Midbrain (tissue), 1 donor: ENCODE data around the gene DCAF4.
A peak's percentile ranks its signal among the peaks of the same experiment; 100 is the strongest.
"Not testable (repeated sequence)": the region's sequence is repeated elsewhere in the genome, so short reads cannot be mapped to it uniquely, and the experiment has no call there.

ENCODE experiments used
- DNase-seq: peaks from one replicate; lab custom pipeline; 2025; lab: John Stamatoyannopoulos, UW

DCAF4 gene

DNA sequence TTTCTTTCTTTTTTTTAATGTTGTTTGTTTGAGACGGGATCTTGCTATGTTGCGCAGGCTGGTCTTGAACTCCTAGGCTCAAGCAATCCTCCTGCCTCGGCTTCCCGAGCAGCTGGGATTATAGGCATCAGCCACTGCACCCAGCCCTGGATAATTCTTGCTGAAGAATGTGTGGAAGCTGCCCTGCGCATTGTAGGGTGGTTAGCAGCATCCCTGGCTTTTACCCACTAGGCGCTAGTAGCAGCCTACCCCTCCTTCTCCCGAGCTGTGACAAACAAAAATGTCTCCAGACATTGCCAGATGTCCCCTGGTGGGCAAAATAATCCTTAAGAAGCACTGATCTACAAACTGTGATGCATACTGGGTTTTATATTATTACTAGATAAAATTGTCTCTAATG, 6.6 kb downstream of the DCAF4 start:
- DNase-seq = no peak

DNA sequence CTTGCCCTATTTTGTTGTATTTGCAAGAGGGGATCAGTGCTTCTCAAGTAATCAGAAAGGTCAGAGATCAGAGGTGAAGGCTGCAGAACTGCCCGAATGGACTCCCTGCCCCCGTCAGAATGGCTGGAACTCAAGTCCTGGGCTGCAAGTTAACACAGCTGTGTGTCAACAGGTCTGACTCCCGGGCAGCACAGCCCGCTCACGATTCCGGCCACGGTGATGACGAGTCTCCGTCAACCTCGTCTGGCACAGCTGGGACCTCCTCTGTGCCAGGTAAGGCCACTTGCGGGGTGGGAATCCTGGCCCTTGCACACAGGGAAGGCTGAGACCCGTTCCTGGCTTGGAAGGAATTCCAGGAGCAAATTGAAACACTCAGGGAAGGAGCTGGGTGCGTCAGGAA, 13.4 kb downstream of the DCAF4 start:
- no peak for DNase-seq

DNA sequence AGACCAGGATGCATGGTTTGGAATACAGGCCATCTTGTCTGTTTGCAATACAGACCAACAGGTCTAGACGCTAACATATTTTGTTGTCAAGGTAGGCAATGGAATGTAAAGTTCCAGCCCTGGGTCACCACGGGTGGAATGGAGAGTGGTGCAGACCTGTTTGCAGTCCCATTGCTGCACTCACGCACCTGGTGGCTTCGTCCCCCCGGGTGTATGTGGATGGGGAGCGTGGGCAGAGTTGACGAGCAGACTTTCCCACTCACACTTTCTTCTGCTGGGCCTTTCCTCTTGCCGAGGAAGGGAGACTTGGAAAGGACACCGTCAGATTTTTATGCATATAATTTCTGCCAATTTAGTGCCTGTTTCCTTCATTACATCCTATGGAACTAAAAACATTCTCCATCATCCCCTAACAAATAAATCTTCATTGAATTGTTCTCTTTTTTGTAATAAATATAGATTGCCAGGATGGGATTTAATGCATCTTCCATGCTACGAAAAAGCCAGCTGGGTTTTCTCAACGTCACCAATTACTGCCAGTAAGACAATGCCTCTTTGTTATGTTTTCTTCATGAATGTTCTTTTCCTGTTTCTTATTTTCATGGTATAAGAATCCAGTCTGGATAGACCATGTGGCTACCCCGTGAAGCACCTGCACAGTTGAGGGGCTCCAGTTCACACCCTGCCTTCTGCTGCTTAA, 15.2 kb downstream of the DCAF4 start:
- peak; percentile 12 for DNase-seq

DNA sequence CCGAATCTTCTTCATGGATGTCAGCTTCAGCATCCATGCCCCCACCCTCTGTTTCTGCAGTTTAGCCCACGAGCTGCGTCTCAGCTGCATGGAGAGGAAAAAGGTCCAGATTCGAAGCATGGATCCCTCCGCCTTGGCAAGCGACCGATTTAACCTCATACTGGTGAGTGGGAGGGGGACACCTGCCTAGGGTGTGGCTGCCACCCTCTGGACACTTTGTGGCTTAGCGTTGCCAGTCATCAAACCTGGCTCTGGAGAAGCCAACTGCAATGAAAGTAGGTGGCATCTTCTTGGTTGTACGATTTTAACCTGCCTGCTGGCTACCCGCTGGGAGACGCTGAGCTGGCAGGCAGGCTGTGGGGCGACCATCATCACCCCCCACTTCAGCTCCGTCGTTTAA, 16.7 kb downstream of the DCAF4 start:
- DNase-seq = no peak

DNA sequence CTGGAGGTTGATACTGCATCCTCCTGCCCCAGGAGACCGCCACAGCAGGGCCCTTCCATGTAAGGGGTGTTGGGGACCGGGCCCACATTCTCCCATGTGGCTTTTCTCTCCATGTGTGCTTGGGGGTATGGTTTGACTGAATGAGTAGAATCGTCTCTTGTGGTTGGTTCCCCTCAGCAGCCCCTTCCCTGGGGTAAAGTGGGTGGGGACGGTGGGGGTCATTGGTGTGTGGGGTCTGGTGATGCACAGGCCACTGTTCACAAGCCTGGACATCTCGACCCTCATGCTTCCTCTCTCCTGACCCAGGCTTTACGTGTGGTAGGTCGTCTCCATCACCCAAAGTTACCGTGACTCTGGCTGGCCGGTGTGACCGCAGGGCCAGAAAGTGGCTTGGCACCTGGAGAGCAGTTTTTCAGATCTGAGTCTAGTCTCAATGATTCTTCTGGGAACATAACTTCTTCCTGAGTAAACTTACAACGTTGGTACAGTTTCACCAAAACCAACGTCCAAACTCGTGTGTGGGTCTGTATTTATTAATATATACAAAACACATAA, 17.7 kb downstream of the DCAF4 start:
- no peak for DNase-seq

DNA sequence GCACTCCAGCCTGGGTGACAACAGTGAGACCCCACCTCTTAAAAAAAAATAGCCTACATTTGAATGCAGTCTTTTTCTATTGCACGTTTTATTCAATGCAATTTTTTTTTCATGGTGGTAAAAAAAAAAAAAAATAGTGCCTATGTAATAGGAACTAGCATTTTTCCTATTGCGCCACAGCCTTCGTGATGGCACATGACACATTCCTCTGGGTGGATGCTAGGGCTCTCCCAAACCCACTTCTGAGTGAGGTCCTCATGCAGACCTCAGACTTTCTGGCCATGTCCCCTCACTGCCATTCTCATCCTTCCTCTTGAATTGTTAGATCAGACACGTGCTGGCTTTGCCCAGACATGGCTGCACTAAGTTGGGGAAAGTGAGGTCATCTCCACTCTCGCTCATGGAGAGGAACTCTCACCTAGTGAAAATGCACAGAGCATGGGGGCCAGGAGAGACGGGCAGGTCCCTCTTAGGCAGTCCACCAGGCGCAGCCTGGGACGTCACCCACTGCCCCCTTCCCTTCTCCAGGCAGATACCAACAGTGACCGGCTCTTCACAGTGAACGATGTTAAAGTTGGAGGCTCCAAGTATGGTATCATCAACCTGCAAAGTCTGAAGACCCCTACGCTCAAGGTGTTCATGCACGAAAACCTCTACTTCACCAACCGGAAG, 19.2 kb downstream of the DCAF4 start:
- no peak for DNase-seq

DNA sequence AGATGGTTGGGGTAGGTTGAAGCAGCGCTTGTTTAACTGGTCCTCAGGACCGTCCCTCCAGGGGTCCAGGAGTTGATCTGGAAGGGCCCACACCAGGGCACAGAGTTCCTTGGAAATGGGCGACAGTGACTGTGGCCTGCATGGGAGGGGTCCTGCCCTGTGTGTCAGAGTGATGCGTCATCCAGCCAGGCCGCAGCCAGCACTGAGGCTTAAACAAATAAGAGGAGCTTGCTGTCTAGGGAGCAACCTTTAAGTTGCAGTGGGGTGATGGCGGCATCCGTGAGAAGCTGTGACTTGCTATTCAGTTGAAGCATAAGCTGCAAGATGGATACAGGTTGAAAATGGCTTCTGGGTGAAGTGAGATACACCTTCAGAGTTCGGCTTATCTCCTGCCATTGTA, 20.2 kb downstream of the DCAF4 start:
- DNase-seq = no peak

DNA sequence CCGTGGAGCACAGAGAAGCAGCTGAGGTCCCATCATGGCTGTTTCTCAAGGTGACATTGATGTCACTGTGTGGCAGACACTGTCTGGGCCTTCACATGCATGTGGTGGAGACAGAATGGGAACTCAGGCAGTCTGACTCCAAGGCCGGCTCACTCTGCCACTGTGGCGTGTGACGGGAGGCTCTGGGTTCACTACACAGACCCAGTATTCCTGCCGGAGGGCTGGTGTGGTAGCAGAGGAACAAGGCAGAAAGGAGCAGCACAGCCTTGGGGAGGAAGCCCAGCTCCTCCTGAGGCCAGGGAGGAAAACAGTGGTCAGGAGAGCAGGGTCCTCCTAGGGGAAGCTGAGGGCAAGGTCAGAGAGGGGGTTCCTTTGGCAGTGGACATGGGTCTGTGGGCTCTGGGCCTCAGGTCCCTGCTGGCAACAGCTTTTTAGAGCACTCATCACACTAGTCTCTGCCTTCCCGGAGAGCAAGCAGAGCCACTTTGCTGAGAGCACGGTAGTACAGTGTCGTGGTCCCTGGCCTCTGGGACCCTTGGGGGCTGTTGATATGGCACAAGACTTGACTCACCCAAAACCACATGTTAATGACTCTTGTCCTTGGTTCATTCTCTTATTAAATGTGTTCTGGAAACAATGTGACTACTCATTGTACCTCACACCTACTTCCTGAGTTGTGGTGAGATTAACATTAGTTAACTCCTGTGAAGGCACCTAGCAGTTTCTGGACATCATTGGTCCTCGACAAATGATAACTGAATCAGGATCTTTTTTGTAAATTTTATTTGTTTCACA, 21.3 kb downstream of the DCAF4 start:
- DNase-seq = no peak

DNA sequence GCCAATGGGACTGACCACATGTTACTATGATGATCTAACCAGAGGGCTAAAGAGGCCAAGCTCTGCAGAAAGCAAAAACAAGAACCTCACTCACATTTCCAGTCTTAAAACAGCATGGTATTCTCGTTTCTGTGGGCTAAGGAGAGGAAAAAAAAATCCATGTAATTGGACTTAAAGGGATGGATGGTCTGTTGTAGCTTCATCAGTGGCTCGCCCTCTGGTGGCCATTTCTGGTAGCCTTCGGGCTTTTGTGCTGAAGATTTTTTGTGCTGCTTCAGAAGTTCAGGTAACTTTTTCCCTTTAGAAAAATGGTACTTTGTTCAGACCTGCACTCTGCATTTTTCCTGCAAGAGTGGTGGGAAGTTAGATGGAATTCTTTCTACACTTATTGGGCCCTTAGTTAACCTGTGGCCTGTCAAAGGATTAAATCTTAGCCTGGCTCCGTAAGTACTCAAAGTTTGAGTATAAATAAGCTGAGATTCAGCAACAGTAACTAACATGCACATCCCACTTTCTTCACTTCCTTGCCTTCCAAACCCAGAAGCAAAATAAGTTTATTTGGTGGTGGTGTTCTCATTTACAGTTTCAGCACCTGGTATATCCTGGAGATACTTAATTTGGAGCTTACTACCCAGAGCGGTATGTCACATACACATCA, 22.3 kb downstream of the DCAF4 start:
- DNase-seq = peak; percentile 58

DNA sequence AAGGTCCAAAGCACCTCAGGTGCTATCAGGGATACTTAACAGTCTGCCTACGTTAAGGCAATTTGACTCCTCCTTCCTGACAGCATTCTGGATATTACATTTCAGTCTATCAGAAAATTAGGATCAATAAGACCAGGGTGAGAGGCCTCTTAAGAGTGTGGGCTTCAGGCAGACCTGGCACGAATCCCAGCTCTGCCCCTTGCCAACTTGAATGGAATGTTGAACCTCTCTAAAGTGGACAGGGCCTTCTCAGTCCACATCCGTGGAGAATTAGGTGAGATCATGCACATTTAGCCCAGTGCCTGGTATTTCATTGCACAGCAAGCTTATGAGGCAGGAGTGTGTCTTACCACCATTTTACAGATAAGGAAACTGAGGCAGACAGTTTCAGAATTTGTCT, 25.9 kb downstream of the DCAF4 start:
- no peak for DNase-seq

DNA sequence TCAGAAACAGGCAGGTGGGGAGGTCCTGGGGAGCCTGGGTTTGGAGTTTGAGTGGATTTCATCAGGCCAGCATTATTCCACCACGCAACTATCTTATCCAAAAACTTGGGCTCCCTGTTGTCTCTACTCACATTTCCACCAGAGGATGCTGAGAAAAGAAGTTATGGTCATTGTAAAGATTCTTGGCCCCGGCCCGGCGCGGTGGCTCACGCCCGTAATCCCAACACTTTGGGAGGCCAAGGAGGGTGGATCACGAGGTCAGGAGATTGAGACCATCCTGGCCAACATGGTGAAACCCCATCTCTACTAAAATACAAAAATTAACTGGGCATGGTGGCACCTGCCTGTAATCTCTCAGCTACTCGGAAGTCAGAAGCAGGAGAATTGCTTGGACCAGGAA, 30.5 kb downstream of the DCAF4 start:
- not testable (repeated sequence) for DNase-seq

DNA sequence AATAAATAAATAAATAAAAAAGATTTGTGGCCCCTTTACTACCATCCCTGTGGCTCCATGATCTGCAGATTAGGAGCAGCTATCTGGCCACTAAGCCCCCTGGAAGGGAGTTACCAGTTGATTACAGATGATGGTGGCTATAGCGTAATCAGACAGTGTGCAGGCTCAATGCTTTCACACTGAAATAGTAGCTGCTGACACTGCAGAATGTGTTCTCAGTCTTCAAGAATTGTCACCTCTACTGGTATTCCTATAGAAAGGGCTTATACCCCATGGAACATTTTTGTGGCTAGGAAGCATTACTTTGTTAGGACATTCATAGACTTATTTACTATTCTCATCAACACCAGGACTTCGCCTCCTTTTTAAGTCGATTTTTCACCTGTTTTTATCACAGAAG, 30.9 kb downstream of the DCAF4 start:
- DNase-seq = no peak

DNA sequence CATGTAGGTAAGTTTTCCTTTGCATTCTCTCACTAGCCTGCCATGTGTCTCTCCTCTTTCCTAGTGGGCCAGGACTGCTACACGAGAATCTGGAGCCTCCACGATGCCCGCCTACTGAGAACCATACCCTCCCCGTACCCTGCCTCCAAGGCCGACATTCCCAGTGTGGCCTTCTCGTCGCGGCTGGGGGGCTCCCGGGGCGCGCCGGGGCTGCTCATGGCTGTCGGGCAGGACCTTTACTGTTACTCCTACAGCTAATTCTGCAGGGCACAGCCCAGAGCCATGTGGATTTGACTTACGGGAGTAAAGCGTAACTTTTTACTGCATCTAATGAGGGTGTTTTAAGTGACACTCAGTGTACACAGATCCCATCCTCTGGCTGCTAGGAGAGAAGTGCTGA, 32.3 kb downstream of the DCAF4 start:
- no peak for DNase-seq

DNA sequence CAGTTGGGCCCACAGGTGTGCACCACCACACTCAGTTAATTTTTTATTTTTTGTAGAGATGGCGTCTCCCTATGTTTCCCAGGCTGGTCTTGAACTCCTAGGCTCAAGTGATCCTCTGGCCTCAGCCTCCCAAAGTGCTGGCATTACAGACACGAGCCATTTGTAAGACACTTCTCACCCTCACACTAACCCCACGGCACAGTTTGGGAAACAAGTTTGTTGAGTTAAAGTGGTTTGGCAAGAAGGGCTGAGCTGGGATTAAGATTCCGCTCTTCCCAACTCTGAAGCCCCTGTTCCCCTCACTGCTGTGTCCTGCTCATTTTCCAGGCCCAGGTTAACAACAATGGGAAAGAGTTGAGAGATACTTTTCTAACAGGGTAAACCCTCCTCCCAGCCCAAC, 34.8 kb downstream of the DCAF4 start:
- not testable (repeated sequence) for DNase-seq

DNA sequence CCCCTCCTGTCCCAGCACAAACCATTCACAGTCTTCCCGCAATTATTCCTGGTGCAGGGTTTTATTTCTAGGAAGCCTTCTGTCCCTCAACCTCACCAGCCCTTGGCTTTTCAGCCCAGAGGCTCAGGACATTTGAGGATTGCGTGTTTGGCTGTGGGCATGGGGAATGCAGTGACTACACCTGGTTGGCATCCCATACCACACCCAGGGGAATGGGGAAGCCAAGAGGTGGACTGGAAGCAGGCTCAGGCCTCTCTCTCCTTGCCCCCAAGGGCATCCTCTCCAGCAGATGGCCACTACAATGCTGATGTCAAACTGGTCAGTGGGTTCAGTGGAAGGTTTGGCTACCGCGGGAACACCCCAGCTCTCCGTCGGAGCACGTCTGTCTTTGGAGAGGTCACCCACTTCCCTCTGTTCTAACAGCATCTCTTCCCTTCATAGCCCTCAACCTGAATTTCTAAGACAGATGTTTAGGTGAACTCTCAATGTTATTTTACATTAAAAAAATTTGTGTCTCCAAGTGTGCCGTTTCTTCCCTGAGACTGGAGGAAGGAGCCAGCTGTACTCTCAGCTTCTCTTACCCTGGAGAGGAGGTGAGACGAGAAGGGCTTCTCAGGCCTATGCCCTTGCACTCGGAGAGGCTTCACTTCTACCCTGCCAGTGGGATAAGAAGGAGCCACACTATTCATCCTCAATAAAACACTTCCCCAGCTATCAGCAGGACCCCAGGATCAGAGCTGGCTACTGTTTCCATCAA, 35.5 kb downstream of the DCAF4 start:
- DNase-seq = no peak

DNA sequence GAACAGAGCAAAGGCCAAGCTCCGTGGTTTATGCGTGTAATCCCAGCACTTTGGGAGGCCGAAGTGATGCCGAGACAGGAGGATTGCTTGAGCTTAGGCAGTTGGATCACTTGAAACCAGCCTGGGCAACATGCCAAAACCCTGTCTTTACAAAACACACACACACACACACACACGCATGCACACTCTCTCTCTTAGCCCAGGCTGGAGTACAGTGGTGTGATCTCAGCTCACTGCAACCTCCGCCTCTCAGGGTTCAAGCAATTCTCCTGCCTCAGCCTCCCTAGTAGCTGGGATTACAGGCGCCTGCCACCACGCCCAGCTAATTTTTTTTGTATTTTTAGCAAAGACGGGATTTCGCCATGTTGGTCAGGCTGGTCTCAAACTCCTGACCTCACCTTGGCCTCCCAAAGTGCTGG, 36.1 kb downstream of the DCAF4 start:
- DNase-seq = not testable (repeated sequence)

DNA sequence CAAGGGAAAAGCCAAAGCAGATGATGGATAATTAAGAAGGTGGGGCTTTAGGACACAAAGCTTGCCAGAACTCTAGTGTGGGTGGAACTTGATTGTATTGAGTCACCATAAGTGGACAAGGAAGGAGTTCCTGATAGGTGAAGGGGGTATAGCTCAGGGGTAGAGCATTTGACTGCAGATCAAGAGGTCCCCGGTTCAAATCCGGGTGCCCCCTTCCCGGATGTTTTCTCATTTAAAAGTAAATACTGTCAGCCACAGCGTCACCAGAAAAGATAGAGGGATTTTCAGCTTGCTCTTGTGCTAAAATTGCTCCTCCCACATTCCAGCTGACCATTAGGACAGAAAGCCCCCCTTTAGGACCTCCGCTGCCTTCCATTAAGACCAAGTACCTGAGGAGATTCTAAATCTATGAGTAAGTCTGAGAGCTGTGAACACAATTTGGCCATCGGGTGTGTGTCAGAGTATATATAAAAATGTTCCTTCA, 36.6 kb downstream of the DCAF4 start:
- no peak for DNase-seq

DNA sequence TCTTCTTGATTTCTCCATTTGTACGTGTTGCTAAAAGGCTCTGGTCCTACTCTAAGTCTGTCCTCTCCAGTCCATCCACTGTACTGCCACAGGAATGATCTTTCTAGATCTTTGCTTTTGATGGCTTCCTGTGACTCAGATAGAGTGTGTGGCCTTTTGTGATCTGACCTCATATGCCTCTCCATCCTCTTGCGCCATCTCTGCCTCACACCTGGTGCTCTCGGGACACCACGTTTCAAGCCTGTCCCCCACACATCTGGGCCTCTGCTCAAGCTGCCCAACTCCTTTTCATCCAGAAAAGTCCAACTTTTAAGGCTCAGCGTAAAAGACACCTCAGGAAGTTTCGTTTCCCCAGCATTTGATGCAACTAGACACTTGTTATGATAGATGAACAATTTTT, 39.0 kb downstream of the DCAF4 start:
- DNase-seq = no peak

DNA sequence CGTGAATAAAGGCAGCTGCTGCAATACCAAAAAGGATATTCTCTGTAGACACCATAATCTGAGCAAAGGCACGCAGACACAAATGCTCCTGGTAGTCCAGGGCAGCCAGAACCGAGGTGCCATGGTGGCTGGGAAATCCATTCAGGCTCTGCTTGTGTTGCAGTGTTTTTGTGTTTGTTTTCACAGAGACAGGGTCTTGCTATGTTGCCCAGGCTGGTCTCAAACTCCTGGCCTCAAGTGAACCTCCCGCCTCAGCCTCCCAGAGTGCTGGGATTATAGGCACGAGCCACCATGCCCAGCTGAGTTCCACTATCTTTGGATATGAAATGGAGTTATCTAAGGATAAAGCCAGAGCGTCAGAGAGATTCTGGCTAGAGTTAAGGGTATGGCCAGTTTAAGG, 39.8 kb downstream of the DCAF4 start:
- DNase-seq = no peak

DNA sequence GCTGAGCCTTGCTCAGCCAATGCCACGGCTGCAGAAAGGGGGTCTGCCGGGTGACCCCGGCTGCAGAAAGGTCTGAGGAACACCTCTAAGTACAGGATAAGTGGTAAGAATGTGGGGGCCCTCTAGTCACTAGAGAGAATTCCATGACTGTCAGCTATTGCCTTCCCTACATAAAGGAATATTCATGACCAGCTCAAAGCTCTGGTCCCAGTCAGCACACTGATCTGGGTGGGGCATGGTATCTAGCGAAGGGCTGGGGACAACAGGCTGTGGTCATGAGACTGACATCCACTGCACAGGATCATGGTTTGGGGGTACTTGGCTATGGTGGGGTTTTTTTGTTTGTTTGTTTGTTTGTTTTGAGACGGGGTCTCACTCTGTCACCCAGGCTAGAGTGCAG, 42.1 kb downstream of the DCAF4 start:
- DNase-seq = no peak

DNA sequence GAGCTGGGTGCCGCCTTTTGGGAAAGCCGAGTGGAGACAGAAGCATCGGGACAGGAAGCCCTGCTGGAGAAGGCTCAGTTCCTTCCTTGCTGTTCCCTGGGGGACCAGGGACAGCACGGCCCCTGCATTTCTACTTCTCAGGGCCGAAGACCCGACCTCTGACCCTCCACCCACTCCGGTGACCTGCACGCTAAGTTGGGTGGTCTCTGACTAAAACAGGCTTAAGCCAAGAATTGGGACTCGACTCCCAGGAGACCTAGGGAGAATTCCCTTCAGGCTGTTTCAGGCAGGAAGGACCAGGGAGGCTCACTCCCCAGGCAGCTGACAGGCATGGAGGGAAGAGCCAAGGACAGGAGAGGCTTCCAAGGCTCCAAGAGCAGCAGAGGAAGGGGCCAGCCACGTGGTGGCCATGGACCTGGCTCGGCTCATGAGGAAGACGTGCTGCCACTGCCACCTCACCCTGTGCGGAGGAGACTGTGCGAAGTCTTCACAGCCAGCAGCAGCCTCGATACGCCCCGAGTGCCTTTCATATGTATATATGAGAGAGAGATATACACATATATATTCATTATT, 43.9 kb downstream of the DCAF4 start:
- DNase-seq = no peak
